ENCODE measurements around the gene CACNG4. TPM values are rescaled to one million over a fixed set of nuclear protein-coding genes. Genes with fewer than 3 reads are reported as not detected.

CACNG4 gene
- total RNA-seq, 2 experiments from 2014 or later, result not detected

- Histone ChIP-seq H3K27ac (ENCODE audit: low read depth in 1 of 2, low read length in 2 of 2) (no peak overlapping the region), H3K9me3 (ENCODE audit: control insufficient read depth in 1 of 2, insufficient read depth in 1 of 2, low read length in 2 of 2) (peaks cover 14 to 22% of the 10 kb centered on the region in 2 experiments), H3K4me3 (ENCODE audit: low read length) (no peak overlapping the region), H3K27me3 (ENCODE audit: control insufficient read depth in 1 of 2, insufficient read depth in 2 of 2, low read length in 2 of 2) (no peaks in the 10 kb centered on the region), H3K36me3 (ENCODE audit: insufficient read depth, low read length) (no peaks in the 10 kb centered on the region), H3K4me1 (ENCODE audit: insufficient read depth, low read length) (no peaks in the 10 kb centered on the region)
- Mint-ChIP-seq H3K27ac (no peak overlapping the region), H3K4me3 (no peak overlapping the region), H3K36me3 (ENCODE audit: low read depth) (no peaks in the 10 kb centered on the region), H3K27me3 (peaks cover 2% of the 10 kb centered on the region), H3K9me3 (peaks cover 11% of the 10 kb centered on the region), H3K4me1 (ENCODE audit: low read depth) (no peaks in the 10 kb centered on the region)
- intact Hi-C loops (cut with DNase I, micrococcal nuclease), result no loop called here
- POLR2A ChIA-PET, result no interaction called here
- ATAC-seq (ENCODE audit: poor library complexity), result no peak
- CTCF ChIA-PET, result no interaction called here
- no peak for DNase-seq
- TF ChIP-seq CTCF (IDR thresholded peaks at IDR 0.05), result no peak
These were observed 86.6 kb downstream of the CACNG4 start for GRCh38 chr17:67051155-67051538.

GRCh38 chr17:67051837-67052236 is 87.3 kb downstream of the CACNG4 start:
- intact Hi-C loops (cut with DNase I, micrococcal nuclease), result no loop called here
- Histone ChIP-seq H3K27me3 (ENCODE audit: control insufficient read depth in 1 of 2, insufficient read depth in 2 of 2, low read length in 2 of 2) (no peaks in the 10 kb centered on the region), H3K4me1 (ENCODE audit: insufficient read depth, low read length) (no peaks in the 10 kb centered on the region), H3K9me3 (ENCODE audit: control insufficient read depth in 1 of 2, insufficient read depth in 1 of 2, low read length in 2 of 2) (peaks cover 11 to 22% of the 10 kb centered on the region in 2 experiments), H3K27ac (ENCODE audit: low read depth in 1 of 2, low read length in 2 of 2) (no peak overlapping the region), H3K36me3 (ENCODE audit: insufficient read depth, low read length) (no peaks in the 10 kb centered on the region), H3K4me3 (ENCODE audit: low read length) (no peak overlapping the region)
- TF ChIP-seq CTCF (IDR thresholded peaks at IDR 0.05), result no peak
- peaks cover 11% of the 10 kb centered on the region for H3K9me3 Mint-ChIP-seq
- ATAC-seq (ENCODE audit: poor library complexity), result no peak
- no peak overlapping the region for H3K27ac Mint-ChIP-seq
- H3K4me1 Mint-ChIP-seq (ENCODE audit: low read depth), result no peaks in the 10 kb centered on the region
- POLR2A ChIA-PET, result no interaction called here
- H3K36me3 Mint-ChIP-seq (ENCODE audit: low read depth), result no peaks in the 10 kb centered on the region
- H3K4me3 Mint-ChIP-seq, result no peak overlapping the region
- DNase-seq, result no peak
- CTCF ChIA-PET, result no interaction called here
- no peaks in the 10 kb centered on the region for H3K27me3 Mint-ChIP-seq

GRCh38 chr17:67052720-67053437 is 88.4 kb downstream of the CACNG4 start:
- Mint-ChIP-seq H3K4me1 (ENCODE audit: low read depth) (no peaks in the 10 kb centered on the region), H3K36me3 (ENCODE audit: low read depth) (no peaks in the 10 kb centered on the region), H3K4me3 (no peak overlapping the region), H3K9me3 (peaks cover 7% of the 10 kb centered on the region), H3K27me3 (no peaks in the 10 kb centered on the region), H3K27ac (no peak overlapping the region)
- no peaks in the 10 kb centered on the region for H3K36me3 ChIP-seq (ENCODE audit: insufficient read depth, low read length)
- TF ChIP-seq CTCF (IDR thresholded peaks at IDR 0.05), result no peak
- no peak overlapping the region for H3K4me3 ChIP-seq (ENCODE audit: low read length)
- no peaks in the 10 kb centered on the region for H3K4me1 ChIP-seq (ENCODE audit: insufficient read depth, low read length)
- no peak for DNase-seq
- ChIA-PET POLR2A (no interaction called here), CTCF (no interaction called here)
- H3K9me3 ChIP-seq (ENCODE audit: control insufficient read depth in 1 of 2, insufficient read depth in 1 of 2, low read length in 2 of 2), result peaks cover 11 to 14% of the 10 kb centered on the region in 2 experiments
- intact Hi-C loops (cut with DNase I, micrococcal nuclease), result no loop called here
- H3K27me3 ChIP-seq (ENCODE audit: control insufficient read depth in 1 of 2, insufficient read depth in 2 of 2, low read length in 2 of 2), result no peaks in the 10 kb centered on the region
- H3K27ac ChIP-seq (ENCODE audit: low read depth in 1 of 2, low read length in 2 of 2), result no peak overlapping the region
- ATAC-seq (ENCODE audit: poor library complexity), result no peak
